ENCODE measurements around the gene COL19A1. TPM values are rescaled to one million over a fixed set of nuclear protein-coding genes. Genes with fewer than 3 reads are reported as not detected.

The COL19A1 gene
- total and polyA plus RNA-seq, 9 of the 15 experiments (the other 6 are each of a cell fraction or from before 2014, with no cell fraction given) = not detected

DNA sequence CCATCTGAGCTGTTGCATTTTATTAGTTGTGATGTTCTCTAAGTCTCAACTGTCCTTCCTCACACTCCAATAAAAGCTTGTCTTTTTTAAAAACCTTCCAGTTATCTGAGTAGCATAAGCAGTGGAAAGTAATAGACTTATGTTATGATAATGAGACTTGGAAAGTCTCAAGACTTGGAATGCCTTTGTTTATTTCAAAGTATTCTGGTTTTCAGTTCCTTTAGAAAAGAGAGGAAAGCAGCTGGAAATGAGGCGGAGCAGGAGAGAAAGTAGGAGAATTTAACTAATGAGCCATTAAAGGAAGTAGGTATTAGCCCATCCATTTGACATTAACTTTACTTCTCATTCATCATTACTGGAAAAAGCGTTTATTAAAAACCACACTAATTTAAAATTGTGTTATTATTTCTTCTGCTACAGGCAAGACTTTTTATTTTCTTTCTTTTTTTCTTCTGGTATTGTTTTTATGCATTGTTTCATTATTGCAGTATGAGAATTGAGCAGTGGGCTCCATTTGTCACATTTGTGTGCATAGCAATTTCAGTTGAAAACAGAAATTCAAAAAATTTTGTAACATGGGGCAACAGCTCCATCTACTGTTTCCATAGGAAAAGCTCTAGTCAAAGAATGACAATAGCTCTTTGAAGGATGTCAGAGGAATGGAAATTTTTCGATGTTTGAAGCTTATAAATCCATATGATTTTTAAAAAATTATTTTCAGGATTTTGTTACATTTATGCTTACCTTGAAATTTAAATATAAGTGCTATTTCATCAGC is 241.7 kb downstream of the COL19A1 start (continued):
- TF ChIP-seq, protein P1, sequence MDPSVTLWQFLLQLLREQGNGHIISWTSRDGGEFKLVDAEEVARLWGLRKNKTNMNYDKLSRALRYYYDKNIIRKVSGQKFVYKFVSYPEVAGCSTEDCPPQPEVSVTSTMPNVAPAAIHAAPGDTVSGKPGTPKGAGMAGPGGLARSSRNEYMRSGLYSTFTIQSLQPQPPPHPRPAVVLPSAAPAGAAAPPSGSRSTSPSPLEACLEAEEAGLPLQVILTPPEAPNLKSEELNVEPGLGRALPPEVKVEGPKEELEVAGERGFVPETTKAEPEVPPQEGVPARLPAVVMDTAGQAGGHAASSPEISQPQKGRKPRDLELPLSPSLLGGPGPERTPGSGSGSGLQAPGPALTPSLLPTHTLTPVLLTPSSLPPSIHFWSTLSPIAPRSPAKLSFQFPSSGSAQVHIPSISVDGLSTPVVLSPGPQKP (CRISPR knock-in tag; IDR thresholded peaks at IDR 0.05) = no peak
- TF ChIP-seq PKNOX1 (IDR thresholded peaks at IDR 0.05) (no peak), NR2F6 (CRISPR knock-in tag; IDR thresholded peaks at IDR 0.05) (no peak), SLC30A9 (CRISPR knock-in tag; IDR thresholded peaks at IDR 0.05) (no peak), CEBPG (CRISPR knock-in tag; IDR thresholded peaks at IDR 0.05) (no peak), CEBPG (tag; conservative IDR thresholded peaks at IDR 0.05 in 1 of 2, IDR thresholded peaks at IDR 0.05 in 1 of 2) (no peak), ZNF197 (CRISPR knock-in tag; IDR thresholded peaks at IDR 0.05; ENCODE audit: low read depth) (no peak), MYBL2 (IDR thresholded peaks at IDR 0.05; ENCODE audit: low read depth) (peak; percentile 68), MYBL2 (CRISPR knock-in tag; IDR thresholded peaks at IDR 0.05; ENCODE audit: borderline replicate concordance) (no peak), CHCHD3 (CRISPR knock-in tag; IDR thresholded peaks at IDR 0.05) (no peak), ZNF121 (CRISPR knock-in tag; conservative IDR thresholded peaks at IDR 0.05) (no peak), RAD21 (CRISPR knock-in tag; conservative IDR thresholded peaks at IDR 0.05 in 1 of 2, IDR thresholded peaks at IDR 0.05 in 1 of 2) (peak; percentile 83 to 84), YY1 (IDR thresholded peaks at IDR 0.05; ENCODE audit: borderline replicate concordance in 1 of 3, control insufficient read depth in 1 of 3, extremely low read depth in 1 of 3, insufficient read depth in 3 of 3, insufficient read length in 1 of 3, insufficient replicate concordance in 2 of 3, low read depth in 1 of 3, low read length in 2 of 3) (no peak), CBX3 (IDR thresholded peaks at IDR 0.05; ENCODE audit: borderline replicate concordance in 1 of 2, low read length in 2 of 2) (no peak), CBFB (CRISPR knock-in tag; IDR thresholded peaks at IDR 0.05) (no peak), CHD2 (IDR thresholded peaks at IDR 0.05; ENCODE audit: low read depth, low read length) (no peak), LEF1 (IDR thresholded peaks at IDR 0.05) (no peak), SETDB1 (IDR thresholded peaks at IDR 0.05; ENCODE audit: low read length) (no peak), ZNF280A (IDR thresholded peaks at IDR 0.05; ENCODE audit: low read depth, partially characterized antibody) (no peak), NCOR1 (IDR thresholded peaks at IDR 0.05) (no peak)
- TF ChIP-seq, protein P2, sequence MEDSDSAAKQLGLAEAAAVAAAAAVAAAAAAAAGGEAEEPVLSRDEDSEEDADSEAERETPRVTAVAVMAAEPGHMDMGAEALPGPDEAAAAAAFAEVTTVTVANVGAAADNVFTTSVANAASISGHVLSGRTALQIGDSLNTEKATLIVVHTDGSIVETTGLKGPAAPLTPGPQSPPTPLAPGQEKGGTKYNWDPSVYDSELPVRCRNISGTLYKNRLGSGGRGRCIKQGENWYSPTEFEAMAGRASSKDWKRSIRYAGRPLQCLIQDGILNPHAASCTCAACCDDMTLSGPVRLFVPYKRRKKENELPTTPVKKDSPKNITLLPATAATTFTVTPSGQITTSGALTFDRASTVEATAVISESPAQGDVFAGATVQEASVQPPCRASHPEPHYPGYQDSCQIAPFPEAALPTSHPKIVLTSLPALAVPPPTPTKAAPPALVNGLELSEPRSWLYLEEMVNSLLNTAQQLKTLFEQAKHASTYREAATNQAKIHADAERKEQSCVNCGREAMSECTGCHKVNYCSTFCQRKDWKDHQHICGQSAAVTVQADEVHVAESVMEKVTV (CRISPR knock-in tag; IDR thresholded peaks at IDR 0.05) = peak; percentile 73
- TF ChIP-seq, protein P3, sequence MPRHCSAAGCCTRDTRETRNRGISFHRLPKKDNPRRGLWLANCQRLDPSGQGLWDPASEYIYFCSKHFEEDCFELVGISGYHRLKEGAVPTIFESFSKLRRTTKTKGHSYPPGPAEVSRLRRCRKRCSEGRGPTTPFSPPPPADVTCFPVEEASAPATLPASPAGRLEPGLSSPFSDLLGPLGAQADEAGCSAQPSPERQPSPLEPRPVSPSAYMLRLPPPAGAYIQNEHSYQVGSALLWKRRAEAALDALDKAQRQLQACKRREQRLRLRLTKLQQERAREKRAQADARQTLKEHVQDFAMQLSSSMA (CRISPR knock-in tag; IDR thresholded peaks at IDR 0.05) = no peak
